Colonic mucosa (tissue), 4 donors: ENCODE measurements around the gene BCL2L1. TPM values are rescaled to one million over a fixed set of nuclear protein-coding genes. Genes with fewer than 3 reads are reported as not detected.
A peak's percentile ranks its signal among the peaks of the same experiment; 100 is the strongest.

Experiments
- DNase-seq: peaks from one replicate; pipeline ENCODE4 v3.0.0-alpha.2; 2020
- H3K27ac ChIP-seq: fragments of 200-600 bp; one replicate; pipeline ENCODE4 v1.8.0; 2021
- H3K27me3 ChIP-seq: fragments of 200-600 bp; one replicate; pipeline ENCODE4 v1.8.0; 2021
- H3K36me3 ChIP-seq: fragments of 200-600 bp; one replicate; pipeline ENCODE4 v1.8.0; 2021
- H3K4me1 ChIP-seq: fragments of 200-600 bp; one replicate; pipeline ENCODE4 v1.8.0; 2021; ENCODE audit warnings: mild to moderate bottlenecking
- H3K4me3 ChIP-seq: fragments of 200-600 bp; one replicate; pipeline ENCODE4 v1.8.0; 2021
- H3K9ac ChIP-seq, 2 donors: one replicate each; pipeline ENCODE4 v1.7.0; 2013; ENCODE audit warnings: control low read depth in 2 of 2, low read depth in 2 of 2, low read length in 2 of 2
- H3K9me3 ChIP-seq: fragments of 200-600 bp; one replicate; pipeline ENCODE4 v1.8.0; 2021
- CTCF ChIP-seq: fragments of 200-600 bp; IDR thresholded peaks from one replicate; pipeline ENCODE4 v1.8.0; 2022; ENCODE audit warnings: antibody characterized with exemption, mild to moderate bottlenecking
- intact Hi-C: fragments of 100-400 bp; cut with DNase I; formaldehyde crosslinking; loops from one replicate; pipeline ENCODE4 v1.14.1; 2022
- total RNA-seq, 2 donors: library from RNA; stranded (reverse); fragmentation: NEBNext Ultra II Directional in 1 of 2; extraction: Animal tissue kit (Norgen Biotek cat#: 25700) in 1 of 2; gene quantifications; one replicate each; pipeline ENCODE4 v1.2.1, GENCODE V29; 2021
- donor health status: healthy.
- donor health status: DM: no; HTN: no; CAD: no.
- donor health status: DM: no; HTN: no; CAD: no.

Gene BCL2L1
- total RNA-seq, 2 donors from 2014 or later, result 55.9 to 59.4 TPM

DNA sequence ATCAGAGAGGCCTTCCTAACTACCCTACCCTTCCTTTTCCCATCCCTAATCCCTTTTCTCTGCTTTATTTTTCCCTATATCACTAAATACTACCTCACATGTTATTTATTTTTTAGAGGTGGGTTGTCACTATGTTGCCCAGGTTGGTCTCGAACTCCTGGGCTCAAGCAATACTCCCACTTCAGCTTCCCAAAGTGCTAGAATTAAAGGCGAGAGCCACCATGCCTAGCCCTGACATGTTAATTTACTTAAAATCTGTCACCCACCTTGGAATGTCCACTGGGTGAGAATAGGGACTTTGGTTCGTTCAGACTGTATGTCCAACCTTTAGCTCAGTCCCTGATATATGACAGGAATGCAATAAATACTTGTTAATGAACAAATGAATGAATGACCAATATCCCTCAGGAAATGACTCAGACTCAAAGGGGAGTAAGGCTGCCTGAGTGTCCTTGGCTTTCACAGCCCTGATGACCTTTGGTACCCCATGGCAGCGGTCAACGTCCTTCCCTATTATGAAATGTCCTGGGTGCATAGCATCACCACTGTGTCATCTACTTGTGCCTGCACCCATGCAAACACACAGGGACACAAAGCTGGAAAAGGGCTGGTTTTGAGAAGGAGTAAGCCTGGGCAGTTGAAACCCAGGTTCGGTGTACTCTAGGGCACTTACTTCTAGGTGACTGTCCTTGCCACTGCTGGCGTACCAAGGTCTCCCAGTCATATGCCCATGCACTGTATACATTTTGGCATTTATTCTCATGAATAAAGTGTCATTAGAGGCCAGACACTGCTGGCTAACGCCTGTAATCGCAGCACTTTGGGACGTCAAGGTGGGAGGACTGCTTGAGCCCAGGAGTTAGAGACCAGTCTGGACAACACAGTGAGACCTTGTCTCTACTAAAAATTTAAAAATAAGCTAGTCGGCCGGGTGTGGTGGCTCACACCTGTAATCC is 26.5 kb downstream of the BCL2L1 start:
- DNase-seq, result no peak

GRCh38 chr20:31694842-31695593 is 27.6 kb downstream of the BCL2L1 start:
- no peak overlapping the region for H3K4me3 ChIP-seq
- no peaks in the 10 kb centered on the region for H3K36me3 ChIP-seq
- no peak for DNase-seq
- H3K9ac ChIP-seq, result no peak overlapping the region
- H3K27me3 ChIP-seq, result no peaks in the 10 kb centered on the region
- H3K27ac ChIP-seq, result peak overlapping the region; percentile 14
- no peaks in the 10 kb centered on the region for H3K9me3 ChIP-seq
- peaks cover 10% of the 10 kb centered on the region for H3K4me1 ChIP-seq
- TF ChIP-seq CTCF, result no peak
- intact Hi-C loops, result no loop called here

More for the DNA sequence above, 26.5 kb downstream of the BCL2L1 start:
- H3K9ac ChIP-seq, result no peak overlapping the region
- H3K27ac ChIP-seq, result no peak overlapping the region
- H3K4me3 ChIP-seq, result no peak overlapping the region
- H3K4me1 ChIP-seq, result peaks cover 10% of the 10 kb centered on the region
- intact Hi-C loops, result no loop called here
- H3K9me3 ChIP-seq, result no peaks in the 10 kb centered on the region
- no peaks in the 10 kb centered on the region for H3K36me3 ChIP-seq
- no peak for TF ChIP-seq CTCF
- H3K27me3 ChIP-seq, result no peaks in the 10 kb centered on the region

DNA sequence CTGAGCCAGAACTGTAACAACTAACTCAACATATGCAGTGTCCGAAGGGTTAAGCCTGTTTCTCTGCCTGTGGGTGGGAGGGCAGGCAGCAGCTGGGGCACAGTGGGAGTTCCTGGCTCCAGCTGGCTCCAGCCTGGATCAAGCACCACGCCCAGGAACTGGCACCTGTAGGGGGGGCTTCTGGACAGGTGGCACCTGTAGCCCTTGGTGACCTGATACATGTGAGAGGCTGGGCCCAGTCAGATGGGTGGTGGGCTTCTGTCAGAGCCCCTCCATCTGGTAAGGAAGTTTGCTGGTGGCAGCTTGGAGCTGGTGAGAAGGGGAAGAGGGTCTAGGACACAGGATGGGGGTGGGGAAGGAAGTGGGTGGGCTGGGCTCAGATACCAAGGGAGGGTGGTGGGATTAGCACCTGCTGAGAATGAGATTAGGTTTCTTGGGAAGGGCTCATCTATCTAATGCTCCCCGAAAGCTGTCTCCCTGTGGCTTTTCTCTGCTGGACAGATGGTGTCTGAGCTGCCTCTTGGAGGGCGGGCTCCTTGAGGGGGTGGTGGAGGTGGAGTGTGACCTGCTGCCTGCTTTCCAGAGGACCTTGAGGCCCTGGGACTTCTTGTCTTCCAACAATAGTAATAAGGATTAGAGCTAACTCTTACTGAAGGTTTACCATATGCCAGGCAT is 28.5 kb downstream of the BCL2L1 start:
- Histone ChIP-seq H3K36me3 (no peaks in the 10 kb centered on the region), H3K4me3 (no peak overlapping the region), H3K27ac (peak overlapping the region; percentile 14), H3K9me3 (no peaks in the 10 kb centered on the region), H3K27me3 (no peaks in the 10 kb centered on the region), H3K9ac (no peak overlapping the region), H3K4me1 (peaks cover 2% of the 10 kb centered on the region)
- no peak for TF ChIP-seq CTCF
- no peak for DNase-seq
- intact Hi-C loops, result no loop called here

- no peaks in the 10 kb centered on the region for H3K36me3 ChIP-seq
- H3K27me3 ChIP-seq, result no peaks in the 10 kb centered on the region
- no peaks in the 10 kb centered on the region for H3K9me3 ChIP-seq
- no peak overlapping the region for H3K9ac ChIP-seq
- no peak for DNase-seq
- no peaks in the 10 kb centered on the region for H3K4me1 ChIP-seq
- TF ChIP-seq CTCF, result no peak
- no peak overlapping the region for H3K4me3 ChIP-seq
- no peak overlapping the region for H3K27ac ChIP-seq
- intact Hi-C loops, result no loop called here
These were observed 29.3 kb downstream of the BCL2L1 start for GRCh38 chr20:31693402-31693801.

- H3K9me3 ChIP-seq, result no peaks in the 10 kb centered on the region
- H3K27me3 ChIP-seq, result no peaks in the 10 kb centered on the region
- no peak overlapping the region for H3K9ac ChIP-seq
- no peaks in the 10 kb centered on the region for H3K36me3 ChIP-seq
- TF ChIP-seq CTCF, result no peak
- DNase-seq, result no peak
- no peak overlapping the region for H3K4me3 ChIP-seq
- intact Hi-C loops, result no loop called here
- no peaks in the 10 kb centered on the region for H3K4me1 ChIP-seq
- no peak overlapping the region for H3K27ac ChIP-seq
These were observed 30.9 kb downstream of the BCL2L1 start for GRCh38 chr20:31691646-31692275.
